ENCODE measurements around the gene MAD1L1.
"Not testable (repeated sequence)": the region's sequence is repeated elsewhere in the genome, so short reads cannot be mapped to it uniquely, and the experiment has no call there.

MAD1L1 gene

DNA sequence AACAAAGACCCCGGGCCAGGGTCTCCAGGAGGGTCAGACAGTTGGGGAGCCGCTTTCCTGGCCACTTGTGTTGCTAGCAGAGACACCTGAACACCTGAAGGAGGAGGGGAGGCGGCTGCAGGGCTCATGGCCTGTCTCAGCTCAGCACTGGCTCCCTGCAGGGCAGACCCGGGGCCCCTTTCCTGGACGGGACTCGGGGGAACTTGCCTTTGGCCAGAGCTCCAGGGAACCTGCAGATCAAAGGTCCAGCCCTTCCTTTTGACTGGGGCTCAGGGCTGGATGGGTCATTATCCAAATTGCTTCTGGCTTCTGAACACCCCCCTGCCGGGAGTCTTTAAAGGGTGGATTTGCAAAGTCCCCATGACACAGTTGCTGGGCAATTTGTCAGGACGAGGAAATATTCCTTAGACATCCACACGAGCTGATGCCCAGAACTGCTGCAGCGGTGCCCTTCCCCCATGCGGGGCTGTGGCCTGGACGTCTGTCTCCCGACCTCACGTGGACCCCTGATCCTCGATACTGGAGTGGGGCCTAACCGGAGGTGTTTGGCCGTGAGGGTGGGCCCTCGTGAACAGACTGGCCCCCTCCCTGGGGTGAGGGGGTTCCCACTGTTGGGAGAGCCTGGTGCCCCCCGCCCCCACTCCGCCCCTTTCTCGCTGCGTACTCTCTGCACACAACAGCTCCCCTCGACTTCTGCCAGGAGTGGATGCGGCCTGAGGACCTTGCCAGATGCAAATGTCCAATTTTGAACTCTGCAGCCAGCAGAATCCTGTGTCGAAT lies 368.4 kb downstream of the MAD1L1 start:
- no peak overlapping the region for H3K9ac ChIP-seq (ENCODE audit: low read depth, low read length)
- H3K4me3 ChIP-seq (ENCODE audit: low read depth, low read length), result no peak overlapping the region
- H3K27me3 ChIP-seq (ENCODE audit: control insufficient read depth, insufficient read depth, low read length), result no peaks in the 10 kb centered on the region
- 0 out of 2 replicates have a peak, but pooled peaks cover 5% of the 10 kb centered on the region for H3K4me1 ChIP-seq (ENCODE audit: control insufficient read depth, insufficient read depth, low read length)
- H3K9me3 ChIP-seq (ENCODE audit: control insufficient read depth, insufficient read depth, low read length), result no peaks in the 10 kb centered on the region
- H3K27ac ChIP-seq (ENCODE audit: low read depth, low read length), result no peak overlapping the region
- H3K36me3 ChIP-seq (ENCODE audit: control insufficient read depth, insufficient read depth, low read length), result no peaks in the 10 kb centered on the region

DNA sequence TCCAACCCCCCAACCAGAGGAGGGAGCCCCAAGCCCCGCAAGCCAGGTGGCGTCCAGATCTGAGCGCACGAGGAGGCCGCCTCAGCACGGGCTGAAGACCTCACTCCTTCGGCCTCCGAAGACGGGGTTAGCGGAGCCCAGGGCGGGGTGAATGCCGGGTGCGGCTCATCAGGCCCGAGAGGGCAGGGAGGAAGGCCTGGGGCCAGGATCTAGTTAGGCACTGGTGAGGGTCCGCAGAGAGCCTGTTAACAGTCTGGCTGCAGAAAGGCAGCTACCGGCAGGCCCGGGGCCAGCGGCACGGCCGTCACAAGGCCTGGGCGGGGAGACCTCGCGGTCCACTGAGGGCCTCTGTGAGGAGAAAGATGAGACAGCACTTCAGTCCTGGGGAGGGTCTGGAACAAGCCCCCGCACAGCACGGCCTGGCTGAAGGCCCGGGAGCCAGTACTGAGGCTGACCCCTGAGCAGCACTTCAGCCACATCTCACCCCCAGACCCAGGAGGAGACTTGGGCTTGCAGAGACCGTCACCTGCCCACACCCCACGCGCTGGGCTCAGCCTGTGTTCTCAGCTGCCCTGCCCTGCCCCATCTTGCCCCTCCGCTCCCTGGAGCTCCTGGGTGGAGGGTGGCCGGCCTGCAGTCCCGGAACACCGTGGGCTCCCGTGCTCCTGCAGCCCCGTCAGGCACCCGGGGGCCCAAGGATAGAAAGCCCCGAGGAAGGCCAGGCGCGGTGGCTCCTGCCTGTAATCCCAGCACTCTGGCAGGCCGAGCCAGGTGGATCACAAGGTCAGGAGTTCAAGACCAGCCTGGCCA lies 369.4 kb downstream of the MAD1L1 start:
- no peak overlapping the region for H3K9ac ChIP-seq (ENCODE audit: low read depth, low read length)
- H3K27me3 ChIP-seq (ENCODE audit: control insufficient read depth, insufficient read depth, low read length), result no peaks in the 10 kb centered on the region
- no peaks in the 10 kb centered on the region for H3K9me3 ChIP-seq (ENCODE audit: control insufficient read depth, insufficient read depth, low read length)
- H3K36me3 ChIP-seq (ENCODE audit: control insufficient read depth, insufficient read depth, low read length), result no peaks in the 10 kb centered on the region
- 0 out of 2 replicates have a peak, but pooled peaks cover 5% of the 10 kb centered on the region for H3K4me1 ChIP-seq (ENCODE audit: control insufficient read depth, insufficient read depth, low read length)
- no peak overlapping the region for H3K4me3 ChIP-seq (ENCODE audit: low read depth, low read length)
- H3K27ac ChIP-seq (ENCODE audit: low read depth, low read length), result no peak overlapping the region

DNA sequence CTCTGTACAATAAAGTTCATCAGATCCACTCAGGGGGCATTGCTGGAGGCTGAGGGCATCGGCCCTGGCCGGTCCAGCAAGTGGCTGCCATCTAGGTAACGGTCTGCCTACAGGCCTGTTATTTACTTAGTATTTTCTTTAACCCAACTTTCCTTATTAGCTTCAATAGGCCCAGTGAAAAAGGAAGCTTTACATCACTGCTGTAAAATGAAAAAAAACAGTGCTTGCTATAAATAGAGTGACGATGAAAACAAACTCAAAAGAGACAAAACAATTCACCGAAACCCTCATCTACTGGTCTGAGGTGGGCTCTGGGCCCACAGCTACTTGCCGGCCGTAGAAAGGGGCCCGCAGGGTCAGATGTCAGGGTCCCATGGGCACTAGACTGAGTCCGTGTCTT lies 370.2 kb downstream of the MAD1L1 start:
- H3K27me3 ChIP-seq (ENCODE audit: control insufficient read depth, insufficient read depth, low read length), result no peaks in the 10 kb centered on the region
- 0 out of 2 replicates have a peak, but pooled peaks cover 5% of the 10 kb centered on the region for H3K4me1 ChIP-seq (ENCODE audit: control insufficient read depth, insufficient read depth, low read length)
- no peaks in the 10 kb centered on the region for H3K36me3 ChIP-seq (ENCODE audit: control insufficient read depth, insufficient read depth, low read length)

DNA sequence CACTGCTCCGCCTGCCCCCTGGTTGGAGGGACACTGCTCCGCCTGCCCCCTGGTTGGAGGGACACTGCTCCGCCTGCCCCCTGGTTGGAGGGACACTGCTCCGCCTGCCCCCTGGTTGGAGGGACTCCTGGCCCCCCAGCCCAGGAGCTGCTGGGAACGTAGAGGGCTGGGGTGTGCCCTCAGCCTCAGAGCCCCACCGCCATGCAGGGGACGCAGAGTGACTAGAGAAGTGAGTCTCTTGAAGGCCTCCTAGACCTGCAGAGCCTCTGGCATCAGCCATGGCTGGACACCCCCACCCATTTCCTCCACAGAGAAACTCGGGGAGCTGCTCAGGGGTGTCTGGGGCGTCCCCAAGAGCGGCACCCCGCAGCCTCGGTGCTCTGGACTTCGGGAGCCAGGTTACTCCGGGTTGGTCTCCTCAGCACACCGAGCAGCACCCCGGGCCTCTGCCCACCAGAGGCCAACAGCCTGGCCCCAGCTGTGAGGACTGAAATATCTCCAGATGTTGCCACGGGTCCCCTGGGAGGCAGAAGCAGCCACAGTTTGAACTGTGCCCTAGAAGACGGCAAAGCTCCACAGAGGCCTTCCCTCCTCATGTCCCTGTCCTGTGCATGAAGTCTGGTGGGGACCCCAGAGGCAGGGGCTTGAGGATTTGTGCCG lies 370.8 kb downstream of the MAD1L1 start:
- Histone ChIP-seq H3K9me3 (ENCODE audit: control insufficient read depth, insufficient read depth, low read length) (no peaks in the 10 kb centered on the region), H3K4me3 (ENCODE audit: low read depth, low read length) (no peak overlapping the region), H3K27me3 (ENCODE audit: control insufficient read depth, insufficient read depth, low read length) (no peaks in the 10 kb centered on the region), H3K27ac (ENCODE audit: low read depth, low read length) (no peak overlapping the region), H3K36me3 (ENCODE audit: control insufficient read depth, insufficient read depth, low read length) (no peaks in the 10 kb centered on the region), H3K9ac (ENCODE audit: low read depth, low read length) (no peak overlapping the region), H3K4me1 (ENCODE audit: control insufficient read depth, insufficient read depth, low read length) (0 out of 2 replicates have a peak, but pooled peaks cover 5% of the 10 kb centered on the region)

More for the DNA sequence above, 370.2 kb downstream of the MAD1L1 start:
- Histone ChIP-seq H3K9me3 (ENCODE audit: control insufficient read depth, insufficient read depth, low read length) (no peaks in the 10 kb centered on the region), H3K4me3 (ENCODE audit: low read depth, low read length) (no peak overlapping the region), H3K27ac (ENCODE audit: low read depth, low read length) (no peak overlapping the region), H3K9ac (ENCODE audit: low read depth, low read length) (no peak overlapping the region)

DNA sequence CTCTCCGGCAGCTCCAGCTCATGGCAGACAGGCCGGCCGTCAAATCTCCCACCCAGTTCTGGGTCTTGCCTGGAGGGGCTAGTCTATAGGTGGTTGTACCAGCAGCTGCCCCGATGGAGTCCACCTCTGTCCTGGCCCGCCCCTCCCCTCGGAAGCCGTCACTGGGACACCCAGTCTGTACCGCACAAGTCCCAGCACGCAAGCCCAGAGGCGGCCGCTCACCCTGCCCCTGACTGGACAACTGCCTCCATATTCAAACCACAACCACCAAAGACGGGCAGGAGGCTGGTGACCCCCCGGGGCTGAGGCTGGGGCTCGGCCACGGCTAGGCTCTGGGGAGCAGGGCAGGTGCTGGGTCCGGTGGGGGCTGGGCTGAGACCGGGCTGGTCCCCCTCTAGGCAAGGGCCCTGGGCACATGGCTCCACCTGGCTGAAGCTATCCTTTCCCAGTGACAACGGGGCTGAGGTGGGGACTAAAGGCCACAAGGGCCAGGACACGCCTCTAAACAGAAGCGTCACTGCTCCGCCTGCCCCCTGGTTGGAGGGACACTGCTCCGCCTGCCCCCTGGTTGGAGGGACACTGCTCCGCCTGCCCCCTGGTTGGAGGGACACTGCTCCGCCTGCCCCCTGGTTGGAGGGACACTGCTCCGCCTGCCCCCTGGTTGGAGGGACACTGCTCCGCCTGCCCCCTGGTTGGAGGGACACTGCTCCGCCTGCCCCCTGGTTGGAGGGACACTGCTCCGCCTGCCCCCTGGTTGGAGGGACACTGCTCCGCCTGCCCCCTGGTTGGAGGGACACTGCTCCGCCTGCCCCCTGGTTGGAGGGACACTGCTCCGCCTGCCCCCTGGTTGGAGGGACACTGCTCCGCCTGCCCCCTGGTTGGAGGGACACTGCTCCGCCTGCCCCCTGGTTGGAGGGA lies 371.6 kb downstream of the MAD1L1 start:
- not testable (repeated sequence) for H3K36me3 ChIP-seq (ENCODE audit: control insufficient read depth, insufficient read depth, low read length); H3K4me3 ChIP-seq (ENCODE audit: low read depth, low read length); H3K4me1 ChIP-seq (ENCODE audit: control insufficient read depth, insufficient read depth, low read length); H3K27me3 ChIP-seq (ENCODE audit: control insufficient read depth, insufficient read depth, low read length); H3K9ac ChIP-seq (ENCODE audit: low read depth, low read length); H3K27ac ChIP-seq (ENCODE audit: low read depth, low read length); H3K9me3 ChIP-seq (ENCODE audit: control insufficient read depth, insufficient read depth, low read length)

DNA sequence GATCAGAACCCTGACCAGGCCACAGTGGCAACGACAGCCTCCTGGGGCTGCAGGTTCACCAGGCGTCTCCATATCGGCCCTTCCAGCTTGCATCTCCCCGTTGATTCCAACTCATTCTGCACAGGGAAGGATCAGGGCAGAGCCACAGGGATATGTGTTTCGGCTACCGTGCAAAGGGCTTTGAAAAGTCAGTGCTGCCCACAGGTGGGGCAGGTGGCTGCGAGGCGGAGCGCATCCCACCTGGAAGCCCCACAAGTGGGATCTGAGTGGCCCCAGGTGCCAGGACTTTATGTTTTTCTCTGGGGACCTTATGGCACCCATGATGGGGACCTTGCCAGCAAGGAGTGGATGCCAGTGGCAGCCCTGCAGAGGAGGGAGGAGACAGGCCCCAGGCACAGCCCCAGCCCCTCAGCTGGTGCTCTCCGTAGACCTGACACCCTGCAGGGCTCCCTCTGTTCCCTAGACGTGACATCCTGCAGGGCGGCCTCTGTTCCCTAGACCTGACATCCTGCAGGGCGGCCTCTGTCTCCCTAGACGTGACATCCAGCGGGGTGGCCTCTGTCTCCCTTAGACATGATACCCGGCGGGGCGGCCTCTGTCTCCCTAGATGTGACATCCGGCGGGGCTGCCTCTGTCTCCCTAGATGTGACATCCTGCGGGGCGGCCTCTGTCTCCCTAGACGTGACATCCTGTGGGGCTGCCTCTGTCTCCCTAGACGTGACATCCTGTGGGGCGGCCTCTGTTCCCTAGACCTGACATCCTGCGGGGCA lies 373.3 kb downstream of the MAD1L1 start:
- Histone ChIP-seq H3K4me3 (ENCODE audit: low read depth, low read length) (no peak overlapping the region), H3K9me3 (ENCODE audit: control insufficient read depth, insufficient read depth, low read length) (no peaks in the 10 kb centered on the region), H3K4me1 (ENCODE audit: control insufficient read depth, insufficient read depth, low read length) (0 out of 2 replicates have a peak, but pooled peaks cover 3% of the 10 kb centered on the region), H3K27me3 (ENCODE audit: control insufficient read depth, insufficient read depth, low read length) (no peaks in the 10 kb centered on the region), H3K9ac (ENCODE audit: low read depth, low read length) (no peak overlapping the region), H3K36me3 (ENCODE audit: control insufficient read depth, insufficient read depth, low read length) (no peaks in the 10 kb centered on the region), H3K27ac (ENCODE audit: low read depth, low read length) (no peak overlapping the region)

DNA sequence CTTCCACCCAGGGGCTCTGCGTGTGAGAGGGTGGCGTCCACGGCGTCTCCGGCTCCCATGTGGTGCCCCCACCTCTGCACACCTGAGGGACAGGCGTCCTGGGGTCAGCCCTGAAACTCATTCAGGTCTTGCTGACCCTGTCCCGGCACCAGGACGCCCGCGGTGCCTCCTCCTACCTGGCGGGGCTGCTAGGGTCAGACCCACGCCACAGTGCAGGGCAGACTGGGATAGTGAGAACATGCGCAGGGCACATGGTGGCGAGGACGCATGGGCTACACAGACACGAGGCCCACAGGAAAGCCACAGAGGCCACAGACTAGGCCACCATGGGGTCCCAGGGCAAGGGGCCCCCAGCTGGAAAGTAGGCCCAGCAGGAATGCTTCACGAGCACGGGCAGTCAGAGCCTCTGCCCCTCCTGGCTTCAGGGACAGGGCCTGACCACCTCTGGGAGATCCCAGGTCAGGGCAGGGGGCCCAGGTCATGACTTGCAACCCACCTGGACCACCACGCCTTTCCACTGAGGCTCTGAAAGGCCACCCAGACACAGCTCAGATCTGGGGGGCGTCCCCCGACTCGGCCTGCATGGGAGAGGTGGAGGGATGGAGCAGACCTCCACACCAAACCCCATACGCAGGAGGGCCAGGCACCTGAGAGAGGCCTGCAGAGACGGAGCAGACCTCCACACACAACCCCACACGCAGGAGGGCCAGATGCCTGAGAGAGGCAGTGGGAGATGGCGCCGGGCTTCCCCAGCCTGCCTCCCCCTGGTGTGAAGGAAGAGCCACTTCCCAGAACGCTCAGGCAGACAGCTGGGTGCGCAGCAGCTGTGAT lies 374.1 kb downstream of the MAD1L1 start:
- Histone ChIP-seq H3K36me3 (ENCODE audit: control insufficient read depth, insufficient read depth, low read length) (no peaks in the 10 kb centered on the region), H3K27me3 (ENCODE audit: control insufficient read depth, insufficient read depth, low read length) (no peaks in the 10 kb centered on the region), H3K27ac (ENCODE audit: low read depth, low read length) (no peak overlapping the region), H3K4me3 (ENCODE audit: low read depth, low read length) (no peak overlapping the region), H3K4me1 (ENCODE audit: control insufficient read depth, insufficient read depth, low read length) (no peaks in the 10 kb centered on the region), H3K9ac (ENCODE audit: low read depth, low read length) (no peak overlapping the region), H3K9me3 (ENCODE audit: control insufficient read depth, insufficient read depth, low read length) (no peaks in the 10 kb centered on the region)

DNA sequence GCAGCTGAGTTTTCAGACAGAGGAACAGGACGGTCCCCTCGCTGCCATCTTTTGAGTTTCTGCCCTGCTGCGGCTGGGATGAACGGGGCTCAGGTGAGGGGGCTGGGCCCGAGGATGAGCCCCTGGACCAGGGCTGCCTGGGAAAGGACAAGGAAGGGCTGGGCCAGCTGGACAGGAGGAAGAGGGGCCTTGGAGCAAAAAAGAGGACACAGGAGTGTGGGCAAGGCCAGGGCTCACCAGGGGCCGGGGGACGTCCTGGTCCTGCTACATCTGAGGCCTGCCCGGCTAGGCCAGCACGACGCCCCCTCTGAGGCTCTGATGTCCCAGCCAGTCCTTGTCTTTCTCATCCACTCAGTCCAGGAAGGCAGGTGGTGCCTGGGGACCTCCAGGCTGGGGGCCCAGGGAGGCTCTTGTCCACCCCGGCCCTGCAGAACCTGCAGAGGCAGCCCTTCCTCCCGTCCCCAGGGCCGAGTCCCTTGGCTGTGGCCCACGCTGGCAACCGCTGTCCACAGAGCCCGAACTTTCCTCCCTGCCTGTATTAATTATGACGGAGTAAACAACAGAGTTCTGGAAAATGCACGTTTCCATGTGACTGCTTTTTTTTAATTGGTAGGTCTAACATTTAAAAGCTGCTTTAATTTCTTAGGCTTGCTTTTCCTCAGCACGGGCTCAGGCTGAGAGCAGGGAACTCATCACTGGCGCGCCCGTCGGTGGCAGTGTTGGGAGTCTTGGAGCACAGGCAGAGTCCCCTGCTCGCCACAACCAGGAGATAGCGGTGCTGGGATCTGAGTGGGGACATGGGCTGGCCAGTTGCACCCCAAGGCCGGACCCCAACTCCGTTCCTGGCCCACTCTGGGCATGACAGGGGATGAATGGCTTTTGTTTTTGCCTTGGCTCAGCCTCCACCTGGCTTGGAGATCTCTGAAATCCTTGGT lies 375.0 kb downstream of the MAD1L1 start:
- Histone ChIP-seq H3K4me1 (ENCODE audit: control insufficient read depth, insufficient read depth, low read length) (no peaks in the 10 kb centered on the region), H3K27ac (ENCODE audit: low read depth, low read length) (no peak overlapping the region)

More for the DNA sequence above, 375.0 kb downstream of the MAD1L1 start:
- Histone ChIP-seq H3K27me3 (ENCODE audit: control insufficient read depth, insufficient read depth, low read length) (no peaks in the 10 kb centered on the region), H3K9ac (ENCODE audit: low read depth, low read length) (no peak overlapping the region), H3K9me3 (ENCODE audit: control insufficient read depth, insufficient read depth, low read length) (no peaks in the 10 kb centered on the region), H3K36me3 (ENCODE audit: control insufficient read depth, insufficient read depth, low read length) (no peaks in the 10 kb centered on the region), H3K4me3 (ENCODE audit: low read depth, low read length) (no peak overlapping the region)
